Cardiac septum (tissue), 1 donor: Measurements from ENCODE around the gene RNF217. TPM values are rescaled to one million over a fixed set of nuclear protein-coding genes. Genes with fewer than 3 reads are reported as not detected.

Experiments
- DNase-seq: peaks from one replicate; pipeline ENCODE4 v3.0.0-alpha.2; 2020; ENCODE audit warnings: low spot score
- intact Hi-C: fragments of 100-400 bp; cut with DNase I; formaldehyde crosslinking; loops from one replicate; pipeline ENCODE4 v1.14.0; 2022
- total RNA-seq: library from RNA; stranded (reverse); fragmentation: NEBNext Ultra II Directional; extraction: Animal tissue kit (Norgen Biotek cat#: 25700); gene quantifications from one replicate; pipeline ENCODE4 v1.2.1, GENCODE V29; 2021
- donor health status: DM: no; HTN: no; CAD: no.

Gene RNF217
- total RNA-seq, 1 donor from 2014 or later, result 28.1 TPM

- intact Hi-C loops, result no loop called here
- DNase-seq, result no peak
Observed at GRCh38 chr6:124983383-124984083, 21.3 kb downstream of the RNF217 start.

- no peak for DNase-seq
- intact Hi-C loops, result no loop called here
Observed at GRCh38 chr6:124984668-124985338, 22.6 kb downstream of the RNF217 start.

- intact Hi-C loops, result no loop called here
- no peak for DNase-seq
Observed at GRCh38 chr6:124986164-124986563, 23.9 kb downstream of the RNF217 start.

GRCh38 chr6:124987291-124987690 is 25.1 kb downstream of the RNF217 start:
- intact Hi-C loops, result no loop called here
- no peak for DNase-seq

GRCh38 chr6:124987999-124988591 is 25.9 kb downstream of the RNF217 start:
- intact Hi-C loops, result no loop called here
- no peak for DNase-seq

DNA sequence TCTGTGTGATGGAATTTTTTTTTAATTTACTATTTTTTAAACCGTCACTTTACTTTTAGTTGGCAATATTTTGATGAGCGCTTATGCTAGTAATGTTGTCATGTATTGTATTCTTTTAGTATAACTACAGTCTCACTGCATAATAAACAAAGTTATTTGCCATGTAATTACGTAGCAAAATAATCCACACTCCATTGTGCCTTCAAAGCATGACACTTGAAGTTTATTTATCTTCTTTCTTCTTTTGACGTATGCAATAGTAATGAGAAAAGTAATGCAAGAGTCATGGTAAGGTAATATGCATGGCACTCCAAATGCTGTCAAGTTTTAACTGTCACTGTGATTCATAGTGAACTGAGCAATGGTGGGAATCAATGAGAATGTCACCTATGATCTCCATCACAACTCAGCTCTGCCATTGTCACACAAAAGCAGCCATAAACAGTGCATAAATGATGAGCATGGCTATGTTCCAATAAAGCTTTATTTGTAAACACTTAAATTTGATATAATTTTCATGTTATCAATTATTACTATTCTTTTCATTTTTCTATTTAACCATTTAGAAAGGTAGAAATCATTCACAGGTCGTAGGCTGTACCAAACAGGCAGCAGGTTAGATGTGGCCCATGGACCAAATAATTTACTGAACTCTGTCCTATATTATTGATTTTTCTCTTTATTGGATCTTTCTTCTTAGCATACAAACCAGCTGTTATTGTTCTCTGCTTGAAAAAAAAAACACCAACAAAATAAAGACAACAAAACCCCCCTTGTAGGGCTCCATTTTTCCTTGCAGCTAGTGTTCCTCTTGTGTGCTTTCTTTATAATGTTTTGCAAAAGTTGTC is 27.1 kb downstream of the RNF217 start:
- DNase-seq, result no peak
- intact Hi-C loops, result no loop called here

- intact Hi-C loops, result no loop called here
Observed at GRCh38 chr6:124990988-124991387, 28.8 kb downstream of the RNF217 start.

GRCh38 chr6:124991764-124992295 is 29.6 kb downstream of the RNF217 start:
- DNase-seq, result no peak
- intact Hi-C loops, result no loop called here

More at GRCh38 chr6:124990988-124991387, 28.8 kb downstream of the RNF217 start:
- no peak for DNase-seq

DNA sequence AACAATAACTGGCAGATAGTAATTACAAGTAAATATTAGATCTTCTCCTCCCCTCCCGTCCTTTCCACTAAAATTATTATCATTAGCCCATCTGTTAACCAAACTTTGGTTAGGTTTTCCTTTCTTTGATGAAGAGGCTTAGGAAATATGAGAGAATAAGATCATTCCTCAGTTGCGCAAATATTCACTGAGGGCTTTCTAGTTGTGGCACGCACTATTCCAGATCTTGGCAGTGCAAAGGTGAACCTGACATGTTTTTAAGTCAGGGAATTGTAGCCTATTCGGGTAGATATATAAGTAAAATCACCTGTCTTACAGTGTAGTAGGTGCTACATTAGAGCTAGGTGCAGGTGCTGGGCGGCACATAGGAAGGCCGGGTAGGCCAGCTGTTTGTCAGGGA is 31.1 kb downstream of the RNF217 start:
- DNase-seq, result no peak
- intact Hi-C loops, result no loop called here

GRCh38 chr6:124994648-124995047 is 32.4 kb downstream of the RNF217 start:
- DNase-seq, result no peak
- intact Hi-C loops, result no loop called here

GRCh38 chr6:124995131-124995530 is 32.9 kb downstream of the RNF217 start:
- intact Hi-C loops, result no loop called here

DNA sequence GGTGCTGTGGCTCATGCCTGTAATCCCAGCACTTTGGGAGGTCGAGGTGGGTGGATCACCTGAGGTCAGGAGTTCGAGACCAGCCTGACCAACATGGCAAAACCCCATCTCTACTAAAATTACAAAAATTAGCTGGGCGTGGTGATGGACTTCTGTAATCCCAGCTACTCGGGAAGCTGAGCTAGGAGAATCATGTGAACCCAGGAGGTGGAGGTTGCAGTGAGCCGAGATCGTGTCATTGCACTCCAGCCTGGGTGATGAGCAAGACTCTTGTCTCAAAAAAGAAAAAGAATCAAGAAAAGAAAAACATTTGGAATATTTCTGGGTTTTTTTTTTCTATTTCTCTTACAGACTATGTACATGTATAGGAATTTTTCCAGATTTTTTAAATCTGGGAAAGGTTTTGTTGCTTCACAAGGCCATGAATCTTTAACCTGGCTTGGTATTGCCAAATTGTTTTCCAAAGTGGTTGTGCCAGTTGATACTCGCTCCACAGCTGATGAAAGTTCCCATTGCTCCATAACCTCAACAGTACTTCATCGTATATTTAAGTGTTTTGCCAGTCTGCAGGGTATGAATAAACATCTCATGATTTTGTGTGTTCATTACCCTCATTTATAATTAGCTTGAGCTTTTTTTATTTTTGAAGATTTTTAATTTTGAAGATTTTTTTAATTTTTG is 33.5 kb downstream of the RNF217 start:
- intact Hi-C loops, result no loop called here
- DNase-seq, result no peak

More at GRCh38 chr6:124995131-124995530, 32.9 kb downstream of the RNF217 start:
- no peak for DNase-seq

GRCh38 chr6:124996411-124996810 is 34.2 kb downstream of the RNF217 start:
- intact Hi-C loops, result no loop called here
- no peak for DNase-seq

- intact Hi-C loops, result no loop called here
- no peak for DNase-seq
Observed at GRCh38 chr6:124997196-124997875, 35.1 kb downstream of the RNF217 start.

DNA sequence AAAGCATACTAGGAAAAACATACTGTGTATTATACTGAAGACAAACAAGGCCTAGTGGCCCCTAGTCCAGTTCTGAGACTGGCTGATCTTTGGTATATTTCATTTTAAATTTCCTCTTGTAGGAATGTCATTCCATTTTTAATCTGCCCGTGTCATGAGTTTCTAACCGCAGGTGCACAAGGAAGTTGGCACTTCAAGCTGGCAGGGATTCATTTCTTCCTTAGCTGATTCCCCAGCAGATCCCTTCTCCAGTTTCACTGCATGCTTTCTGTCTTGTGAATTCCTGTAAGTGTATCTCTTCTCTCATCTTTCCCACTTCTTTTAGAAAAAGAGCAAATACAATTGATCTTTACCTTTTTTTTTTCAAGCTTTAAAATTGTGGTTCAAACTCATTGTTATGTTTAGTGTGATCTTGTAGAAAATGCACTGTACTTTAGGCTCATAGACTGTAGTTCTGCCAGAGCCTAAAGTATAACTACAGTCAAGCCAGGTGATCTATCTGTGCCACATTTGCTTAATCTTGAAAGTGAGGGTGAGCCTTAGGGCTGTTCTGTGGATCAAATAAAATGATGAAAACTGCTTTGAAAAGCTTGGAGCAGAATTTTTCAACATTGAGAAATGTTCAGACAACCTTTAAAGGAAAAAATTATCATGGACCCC is 37.0 kb downstream of the RNF217 start:
- intact Hi-C loops, result no loop called here
- no peak for DNase-seq

GRCh38 chr6:125001684-125002405 is 39.6 kb downstream of the RNF217 start:
- intact Hi-C loops, result no loop called here
- DNase-seq, result no peak

GRCh38 chr6:125002406-125002741 is 40.1 kb downstream of the RNF217 start:
- intact Hi-C loops, result no loop called here
- no peak for DNase-seq

GRCh38 chr6:125003070-125003469 is 40.8 kb downstream of the RNF217 start:
- intact Hi-C loops, result no loop called here

More at GRCh38 chr6:125003070-125003469, 40.8 kb downstream of the RNF217 start:
- DNase-seq, result no peak
